Measurements from ENCODE around the gene ITPKB.

GRCh38 chr1:226674892-226675714 is 64.0 kb downstream of the ITPKB start:
- TF ChIP-seq CTCF (IDR thresholded peaks at IDR 0.05; ENCODE audit: insufficient read depth, low read length): no peak
- no peak; the same call in 1 of the 2 replicates for TF ChIP-seq GABPA (IDR thresholded peaks at IDR 0.05; ENCODE audit: low read depth)
- no peak for TF ChIP-seq REST (IDR thresholded peaks at IDR 0.05; ENCODE audit: insufficient replicate concordance, low read depth)
